ENCODE measurements around the gene BUD13. TPM values are rescaled to one million over a fixed set of nuclear protein-coding genes. Genes with fewer than 3 reads are reported as not detected.

BUD13 gene
- total and polyA plus RNA-seq, 9 of the 15 experiments (the other 6 are each of a cell fraction or from before 2014, with no cell fraction given) = 9.5 to 34.1 (median 27.1) TPM

DNA sequence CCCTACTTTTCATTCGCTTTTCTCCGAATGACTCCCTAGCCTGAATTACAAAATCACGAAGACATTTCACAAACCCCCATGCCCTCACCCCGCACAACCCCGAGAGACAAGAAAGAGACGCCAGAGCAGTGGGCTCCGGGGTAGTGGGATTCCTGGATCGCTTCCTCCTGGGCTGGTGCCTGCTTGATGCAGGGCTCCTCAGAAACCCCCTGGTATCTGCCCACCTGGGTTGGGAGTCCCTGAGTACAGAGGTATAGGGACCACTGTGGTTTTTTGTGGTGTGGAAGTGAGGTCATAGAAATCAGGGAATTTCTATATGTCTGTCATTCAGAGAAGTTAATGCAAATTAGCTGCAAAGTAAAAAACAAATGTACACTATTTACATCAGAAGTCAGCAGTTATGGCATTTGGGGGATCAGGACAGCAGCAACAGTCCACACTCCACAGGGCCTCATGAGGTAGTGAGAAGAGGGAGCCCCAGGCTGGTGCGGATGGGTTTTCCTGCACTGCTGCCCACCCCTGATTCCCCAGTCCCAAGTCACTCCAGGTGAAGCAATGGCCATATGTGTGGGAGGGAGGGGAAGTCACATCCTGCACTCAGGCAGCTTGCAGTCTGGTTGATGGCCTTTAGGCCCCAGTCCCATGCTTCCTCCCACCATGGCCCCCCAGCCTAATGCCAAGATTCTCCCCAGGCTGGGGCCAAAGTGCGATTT lies 39.6 kb downstream of the BUD13 start:
- H3K79me2 ChIP-seq (ENCODE audit: control insufficient read depth, insufficient read depth, low read length) = no peaks in the 10 kb centered on the region
- 39% methylated on average over 9 of the region's 10 CpGs for WGBS (ENCODE audit: insufficient coverage, low coverage, missing lambda C conversion rate)
- FAIRE-seq (no peak), ATAC-seq (peak; percentile 6; the same call in 1 of the 3 replicates), DNase-seq (ENCODE audit: extremely low read depth in 1 of 4, low spot score in 3 of 4) (no peak)
- H3K27me3 ChIP-seq (ENCODE audit: control insufficient read depth in 2 of 2, insufficient read depth in 2 of 2, low read length in 2 of 2) = peaks cover 15 to 42% of the 10 kb centered on the region in 2 experiments; a peak in 4 of 5 replicates
- H3K4me1 ChIP-seq (replicated peaks in 1 of 2; ENCODE audit: control insufficient read depth in 2 of 2, insufficient read depth in 2 of 2, low read length in 2 of 2) = no peaks in the 10 kb centered on the region
- H3K4me3 ChIP-seq = no peak overlapping the region
- no peak overlapping the region for H3K9ac ChIP-seq (ENCODE audit: insufficient read depth in 1 of 2, low read depth in 2 of 2, low read length in 2 of 2)
- no peak overlapping the region for H3K4me2 ChIP-seq (ENCODE audit: insufficient read depth, low read length)
- no peak overlapping the region for H2AFZ ChIP-seq (ENCODE audit: low read depth, low read length)
- H3K27ac ChIP-seq (ENCODE audit: extremely low read depth, low read depth, low read length) = no peak overlapping the region
- no peaks in the 10 kb centered on the region for H4K20me1 ChIP-seq (replicated peaks; ENCODE audit: control insufficient read depth, insufficient read depth, low read length)
- CTCF ChIA-PET (ENCODE audit: low intra/inter-chr PET ratio) = interaction anchor here (0.8 kb wide), 2 partner anchors 373 to 493 kb away, joined by 3 to 5 read pairs; no protein-coding TSS in a partner anchor
- in situ Hi-C loops (cut with MboI) = loop anchor here (10.0 kb wide), 1 partner anchor 372 kb away; no protein-coding TSS in a partner anchor
- H3K36me3 ChIP-seq (ENCODE audit: control insufficient read depth, insufficient read depth, low read length) = no peaks in the 10 kb centered on the region
- no peaks in the 10 kb centered on the region for H3K9me3 ChIP-seq (replicated peaks; ENCODE audit: control insufficient read depth, insufficient read depth, low read depth, low read length)
- no TSS peak for BruUV-seq (replicated peaks)
- no peaks in the 10 kb centered on the region for H3K9me1 ChIP-seq (ENCODE audit: control insufficient read depth, insufficient read depth, low read length)
- TF ChIP-seq SMARCB1 (IDR thresholded peaks at IDR 0.05; ENCODE audit: insufficient read length, low read depth) = no peak
- no peak for TF ChIP-seq ZNF408 (CRISPR knock-in tag; IDR thresholded peaks at IDR 0.05; ENCODE audit: low read depth)
- no peak for TF ChIP-seq IRF9 (tag; IDR thresholded peaks at IDR 0.05)
- TF ChIP-seq ZNF280B (CRISPR knock-in tag; IDR thresholded peaks at IDR 0.05) = no peak
- TF ChIP-seq ZNF143 (CRISPR knock-in tag; IDR thresholded peaks at IDR 0.05) = no peak
- TF ChIP-seq ASH1L (IDR thresholded peaks at IDR 0.05; ENCODE audit: borderline replicate concordance, low read depth, partially characterized antibody) = no peak
- TF ChIP-seq MXD1 (CRISPR knock-in tag; IDR thresholded peaks at IDR 0.05; ENCODE audit: borderline replicate concordance, poor library complexity, severe bottlenecking) = no peak
- no peak for TF ChIP-seq IRF2 (CRISPR knock-in tag; IDR thresholded peaks at IDR 0.05)
- no peak for TF ChIP-seq PHF21A (IDR thresholded peaks at IDR 0.05; ENCODE audit: borderline replicate concordance, low read depth)
- no peak for TF ChIP-seq GABPB2 (CRISPR knock-in tag; conservative IDR thresholded peaks at IDR 0.05)
- TF ChIP-seq ETS2 (tag; IDR thresholded peaks at IDR 0.05; ENCODE audit: borderline replicate concordance, poor library complexity, severe bottlenecking) = no peak
- TF ChIP-seq HEY1 (CRISPR knock-in tag; IDR thresholded peaks at IDR 0.05; ENCODE audit: borderline replicate concordance) = no peak
- TF ChIP-seq TFAP4 (CRISPR knock-in tag; IDR thresholded peaks at IDR 0.05; ENCODE audit: borderline replicate concordance) = no peak
- POLR2A ChIA-PET = interaction anchor here (0.6 kb wide), 2 partner anchors 80 to 414 kb away, joined by 4 read pairs; no protein-coding TSS in a partner anchor
- intact Hi-C loops (cut with micrococcal nuclease) = loop anchor here (10.0 kb wide), 1 partner anchor 102 kb away; the partner anchor contains the start of gene APOA1
